Left ventricle myocardium inferior (tissue), 1 donor: ENCODE results near the gene ZNF860. TPM values are rescaled to one million over a fixed set of nuclear protein-coding genes. Genes with fewer than 3 reads are reported as not detected.

ENCODE experiments used
- DNase-seq: peaks from one replicate; pipeline ENCODE4 v3.0.0-alpha.2; 2020
- H3K27ac ChIP-seq: fragments of 200-600 bp; replicated peaks from 2 replicates; pipeline ENCODE4 v1.8.0; 2021
- H3K27me3 ChIP-seq: fragments of 200-600 bp; 2 replicates; pipeline ENCODE4 v1.8.0; 2021; ENCODE audit warnings: low read depth
- H3K36me3 ChIP-seq: fragments of 200-600 bp; 2 replicates; pipeline ENCODE4 v1.8.0; 2021
- H3K4me1 ChIP-seq: fragments of 200-600 bp; 2 replicates; pipeline ENCODE4 v1.8.0; 2021
- H3K4me3 ChIP-seq: fragments of 200-600 bp; 2 replicates; pipeline ENCODE4 v1.8.0; 2021; ENCODE audit warnings: mild to moderate bottlenecking, moderate library complexity
- H3K9me3 ChIP-seq: fragments of 200-600 bp; replicated peaks from 2 replicates; pipeline ENCODE4 v1.8.0; 2021
- intact Hi-C: fragments of 100-400 bp; cut with micrococcal nuclease; formaldehyde crosslinking; loops from one replicate; pipeline ENCODE4 v1.11.0; 2022
- total RNA-seq: library from RNA; stranded (reverse); fragmentation: NEBNext Ultra II Directional; extraction: Animal tissue kit (Norgen Biotek cat#: 25700); gene quantifications from one replicate; pipeline ENCODE4 v1.2.1, GENCODE V29; 2021
- TF ChIP-seq, protein P1 (sequence below): fragments of 200-600 bp; IDR thresholded peaks from 2 replicates; pipeline ENCODE4 v1.8.0; 2021; ENCODE audit warnings: antibody characterized with exemption, mild to moderate bottlenecking, borderline replicate concordance
- donor health status: DM: no; HTN: yes; CAD: no; lungs with severe emphysema.

The ZNF860 gene
- total RNA-seq, 1 donor from 2014 or later, result 0.08 TPM

DNA sequence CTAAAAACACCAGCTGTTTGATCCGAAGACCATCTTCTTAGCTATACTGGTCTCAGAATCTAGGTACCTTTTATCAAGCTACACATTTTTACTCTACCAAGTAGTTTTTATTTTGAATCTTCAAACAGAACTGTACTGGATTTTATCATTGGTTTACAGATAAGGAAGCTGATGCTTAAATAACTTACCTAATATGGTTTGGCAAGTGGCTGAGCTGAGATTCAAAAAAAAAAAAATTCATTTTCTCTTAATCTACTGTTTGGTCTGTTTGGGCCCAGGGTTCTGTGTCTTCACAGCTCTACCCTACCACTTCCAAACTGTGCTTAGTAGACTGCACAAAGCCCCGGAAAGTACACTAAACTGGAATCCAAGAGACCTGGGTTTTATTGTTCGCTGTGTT, 35.7 kb downstream of the ZNF860 start:
- no peaks in the 10 kb centered on the region for H3K9me3 ChIP-seq
- TF ChIP-seq, protein P1, sequence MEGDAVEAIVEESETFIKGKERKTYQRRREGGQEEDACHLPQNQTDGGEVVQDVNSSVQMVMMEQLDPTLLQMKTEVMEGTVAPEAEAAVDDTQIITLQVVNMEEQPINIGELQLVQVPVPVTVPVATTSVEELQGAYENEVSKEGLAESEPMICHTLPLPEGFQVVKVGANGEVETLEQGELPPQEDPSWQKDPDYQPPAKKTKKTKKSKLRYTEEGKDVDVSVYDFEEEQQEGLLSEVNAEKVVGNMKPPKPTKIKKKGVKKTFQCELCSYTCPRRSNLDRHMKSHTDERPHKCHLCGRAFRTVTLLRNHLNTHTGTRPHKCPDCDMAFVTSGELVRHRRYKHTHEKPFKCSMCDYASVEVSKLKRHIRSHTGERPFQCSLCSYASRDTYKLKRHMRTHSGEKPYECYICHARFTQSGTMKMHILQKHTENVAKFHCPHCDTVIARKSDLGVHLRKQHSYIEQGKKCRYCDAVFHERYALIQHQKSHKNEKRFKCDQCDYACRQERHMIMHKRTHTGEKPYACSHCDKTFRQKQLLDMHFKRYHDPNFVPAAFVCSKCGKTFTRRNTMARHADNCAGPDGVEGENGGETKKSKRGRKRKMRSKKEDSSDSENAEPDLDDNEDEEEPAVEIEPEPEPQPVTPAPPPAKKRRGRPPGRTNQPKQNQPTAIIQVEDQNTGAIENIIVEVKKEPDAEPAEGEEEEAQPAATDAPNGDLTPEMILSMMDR, result no peak
- no peaks in the 10 kb centered on the region for H3K27me3 ChIP-seq

GRCh38 chr3:32018757-32019564, 37.4 kb downstream of the ZNF860 start:
- TF ChIP-seq, protein P1, result peak; percentile 78
- no peak for DNase-seq
- Histone ChIP-seq H3K36me3 (no peaks in the 10 kb centered on the region), H3K4me3 (no peak overlapping the region), H3K4me1 (no peaks in the 10 kb centered on the region), H3K27me3 (no peaks in the 10 kb centered on the region), H3K27ac (no peak overlapping the region), H3K9me3 (no peaks in the 10 kb centered on the region)
- intact Hi-C loops, result loop anchor here (2.0 kb wide), 1 partner anchor 126 kb away; no protein-coding TSS in a partner anchor

More for the DNA sequence above, 35.7 kb downstream of the ZNF860 start:
- no peak overlapping the region for H3K27ac ChIP-seq
- DNase-seq, result no peak
- H3K4me1 ChIP-seq, result no peaks in the 10 kb centered on the region
- no peaks in the 10 kb centered on the region for H3K36me3 ChIP-seq
- no peak overlapping the region for H3K4me3 ChIP-seq
- intact Hi-C loops, result no loop called here

DNA sequence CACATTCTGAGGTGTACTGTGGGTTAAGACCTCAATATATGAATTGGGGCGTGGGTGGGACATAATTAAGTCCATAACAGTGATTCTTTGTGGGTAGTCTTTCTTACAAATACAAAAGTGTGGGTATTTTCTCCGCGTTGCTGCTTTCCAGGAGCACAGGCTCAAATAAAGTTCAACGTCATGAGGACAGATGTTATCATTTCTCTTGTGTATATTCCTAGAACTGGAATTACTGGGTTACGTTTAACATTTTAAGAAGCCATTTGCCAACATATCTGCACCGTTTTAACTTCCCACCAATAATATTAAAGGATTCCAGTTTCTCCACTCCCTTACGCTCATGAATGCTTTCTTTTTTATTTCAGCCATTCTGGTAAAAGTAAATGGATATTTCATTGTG, 39.6 kb downstream of the ZNF860 start:
- Histone ChIP-seq H3K4me3 (no peak overlapping the region), H3K9me3 (no peaks in the 10 kb centered on the region), H3K4me1 (no peaks in the 10 kb centered on the region), H3K27me3 (no peaks in the 10 kb centered on the region), H3K36me3 (no peaks in the 10 kb centered on the region), H3K27ac (no peak overlapping the region)
- TF ChIP-seq, protein P1, result no peak
- DNase-seq, result no peak
- intact Hi-C loops, result no loop called here

GRCh38 chr3:32021748-32022147, 40.2 kb downstream of the ZNF860 start:
- intact Hi-C loops, result no loop called here
- no peak overlapping the region for H3K27ac ChIP-seq
- no peaks in the 10 kb centered on the region for H3K4me1 ChIP-seq
- H3K27me3 ChIP-seq, result no peaks in the 10 kb centered on the region
- TF ChIP-seq, protein P1, result no peak
- H3K4me3 ChIP-seq, result no peak overlapping the region
- no peak for DNase-seq
- no peaks in the 10 kb centered on the region for H3K36me3 ChIP-seq
- H3K9me3 ChIP-seq, result no peaks in the 10 kb centered on the region

DNA sequence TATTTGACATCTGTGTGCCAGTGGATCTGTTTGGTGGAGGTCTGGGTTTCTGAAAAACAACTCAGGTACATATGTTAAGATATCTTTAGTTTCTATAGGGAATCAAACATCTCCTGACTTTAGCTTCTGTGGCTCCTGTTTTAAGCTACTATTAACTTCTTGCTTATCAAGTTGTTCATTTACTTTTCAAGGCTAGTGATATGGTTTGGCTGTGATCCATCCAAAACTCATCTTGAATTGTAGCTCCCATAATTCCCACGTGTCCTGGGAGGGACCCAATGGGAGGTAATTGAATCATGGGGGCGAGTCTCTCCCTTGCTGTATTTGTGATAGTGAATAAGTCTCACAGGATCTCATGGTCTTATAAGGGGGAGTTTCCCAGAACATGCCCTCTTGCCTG, 41.4 kb downstream of the ZNF860 start:
- TF ChIP-seq, protein P1, result no peak
- no peak for DNase-seq
- intact Hi-C loops, result no loop called here
- Histone ChIP-seq H3K36me3 (no peaks in the 10 kb centered on the region), H3K27ac (no peak overlapping the region), H3K4me3 (no peak overlapping the region), H3K4me1 (no peaks in the 10 kb centered on the region), H3K27me3 (no peaks in the 10 kb centered on the region), H3K9me3 (no peaks in the 10 kb centered on the region)
